Measurements from ENCODE around the gene SAMD4A. TPM values are rescaled to one million over a fixed set of nuclear protein-coding genes. Genes with fewer than 3 reads are reported as not detected.
A peak's percentile ranks its signal among the peaks of the same experiment; 100 is the strongest.

The SAMD4A gene
- total RNA-seq, 1 donor from 2014 or later, result 57.0 TPM

DNA sequence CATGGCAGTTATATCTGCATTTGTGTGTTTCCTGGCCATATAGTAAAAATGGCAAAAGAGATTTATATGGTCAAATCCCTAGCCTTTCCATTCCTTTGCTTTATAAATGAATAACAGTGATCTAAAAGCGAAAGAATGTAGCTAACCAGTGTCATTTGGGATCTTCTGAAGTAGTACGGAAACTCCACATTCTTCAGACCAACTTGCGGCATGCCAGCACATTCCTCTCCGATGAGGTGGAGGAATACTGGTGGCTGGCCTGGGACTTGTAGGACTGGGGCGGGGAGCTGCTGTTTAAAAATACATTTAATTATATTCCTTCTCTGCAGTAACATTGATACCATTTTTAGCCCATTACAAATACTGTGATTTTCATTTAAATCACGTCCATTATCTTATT is 85.3 kb downstream of the SAMD4A start:
- H3K4me1 Mint-ChIP-seq (ENCODE audit: low read depth), result peaks cover 28% of the 10 kb centered on the region
- no peak overlapping the region for H3K27ac Mint-ChIP-seq (ENCODE audit: unreplicated experiment)
- H3K9me3 Mint-ChIP-seq (ENCODE audit: low read depth), result no peaks in the 10 kb centered on the region
- TF ChIP-seq, protein P1, sequence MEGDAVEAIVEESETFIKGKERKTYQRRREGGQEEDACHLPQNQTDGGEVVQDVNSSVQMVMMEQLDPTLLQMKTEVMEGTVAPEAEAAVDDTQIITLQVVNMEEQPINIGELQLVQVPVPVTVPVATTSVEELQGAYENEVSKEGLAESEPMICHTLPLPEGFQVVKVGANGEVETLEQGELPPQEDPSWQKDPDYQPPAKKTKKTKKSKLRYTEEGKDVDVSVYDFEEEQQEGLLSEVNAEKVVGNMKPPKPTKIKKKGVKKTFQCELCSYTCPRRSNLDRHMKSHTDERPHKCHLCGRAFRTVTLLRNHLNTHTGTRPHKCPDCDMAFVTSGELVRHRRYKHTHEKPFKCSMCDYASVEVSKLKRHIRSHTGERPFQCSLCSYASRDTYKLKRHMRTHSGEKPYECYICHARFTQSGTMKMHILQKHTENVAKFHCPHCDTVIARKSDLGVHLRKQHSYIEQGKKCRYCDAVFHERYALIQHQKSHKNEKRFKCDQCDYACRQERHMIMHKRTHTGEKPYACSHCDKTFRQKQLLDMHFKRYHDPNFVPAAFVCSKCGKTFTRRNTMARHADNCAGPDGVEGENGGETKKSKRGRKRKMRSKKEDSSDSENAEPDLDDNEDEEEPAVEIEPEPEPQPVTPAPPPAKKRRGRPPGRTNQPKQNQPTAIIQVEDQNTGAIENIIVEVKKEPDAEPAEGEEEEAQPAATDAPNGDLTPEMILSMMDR (IDR thresholded peaks at IDR 0.05), result no peak
- H3K27me3 Mint-ChIP-seq (ENCODE audit: low read depth), result no peaks in the 10 kb centered on the region
- DNase-seq (ENCODE audit: low spot score), result no peak
- H3K4me3 Mint-ChIP-seq (ENCODE audit: unreplicated experiment), result peak overlapping the region; percentile 74
- no peaks in the 10 kb centered on the region for H3K36me3 Mint-ChIP-seq (ENCODE audit: low read depth)

DNA sequence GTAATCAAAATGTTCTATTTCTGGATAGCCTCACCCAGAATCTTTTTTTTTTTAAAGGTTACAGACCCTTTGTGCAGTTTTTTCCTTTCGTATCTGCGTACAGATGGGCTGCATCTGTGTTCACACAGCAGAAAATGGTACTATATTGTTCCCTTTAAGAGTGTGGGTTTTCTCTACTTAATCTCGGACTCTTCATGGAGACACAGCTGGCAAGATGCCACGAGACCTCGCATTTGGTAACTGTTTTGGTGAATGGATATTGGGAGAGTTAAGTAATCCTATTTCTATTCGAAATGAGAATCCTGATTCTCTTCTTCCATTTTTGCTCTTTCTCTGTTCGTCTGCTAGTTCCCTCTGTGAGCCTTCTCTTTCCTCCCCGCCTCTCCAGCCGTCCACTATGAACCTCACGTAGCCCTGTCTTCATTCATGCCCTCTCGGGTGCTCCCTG is 85.7 kb downstream of the SAMD4A start:
- H3K9me3 Mint-ChIP-seq (ENCODE audit: low read depth), result no peaks in the 10 kb centered on the region
- peak overlapping the region; percentile 74 for H3K4me3 Mint-ChIP-seq (ENCODE audit: unreplicated experiment)
- TF ChIP-seq, protein P1 (IDR thresholded peaks at IDR 0.05), result no peak
- H3K4me1 Mint-ChIP-seq (ENCODE audit: low read depth), result peaks cover 28% of the 10 kb centered on the region
- H3K27me3 Mint-ChIP-seq (ENCODE audit: low read depth), result no peaks in the 10 kb centered on the region
- H3K27ac Mint-ChIP-seq (ENCODE audit: unreplicated experiment), result no peak overlapping the region
- no peaks in the 10 kb centered on the region for H3K36me3 Mint-ChIP-seq (ENCODE audit: low read depth)
- no peak for DNase-seq (ENCODE audit: low spot score)

DNA sequence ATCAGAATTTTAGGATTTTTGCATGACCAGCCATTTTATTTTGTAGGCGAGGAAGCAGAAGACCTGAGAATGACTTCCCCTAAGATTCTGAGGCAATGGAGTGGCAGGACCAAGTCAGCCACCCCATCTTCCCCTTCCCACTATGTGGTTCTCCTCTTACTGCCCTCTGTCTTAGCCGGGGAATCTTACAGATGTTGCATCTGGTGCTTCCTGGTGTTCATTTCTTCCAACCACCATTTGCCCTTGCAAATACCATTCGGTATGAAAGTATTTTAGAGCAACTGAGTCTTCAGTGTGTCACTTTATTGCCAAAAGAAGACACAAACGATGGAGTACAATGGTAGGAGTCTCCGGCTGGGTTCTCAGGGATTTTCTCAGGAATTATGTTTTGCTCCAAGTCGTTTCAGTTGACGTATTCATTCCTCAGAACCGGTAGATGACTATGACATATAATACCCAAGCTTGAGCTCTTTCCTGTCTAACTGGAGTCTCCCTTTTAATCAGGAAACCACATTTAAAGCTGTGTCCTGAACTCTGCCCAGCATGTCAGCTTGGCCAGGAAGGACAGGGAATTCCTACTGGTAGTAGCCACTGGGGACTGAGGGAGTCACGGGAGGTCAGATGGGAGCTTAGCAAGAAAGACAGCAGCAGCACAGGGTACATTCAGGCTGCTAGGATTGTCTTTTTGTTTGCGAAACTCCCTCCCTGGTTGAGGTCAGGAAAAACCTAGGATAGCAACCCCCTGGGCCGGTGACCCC is 87.0 kb downstream of the SAMD4A start:
- Mint-ChIP-seq H3K9me3 (ENCODE audit: low read depth) (no peaks in the 10 kb centered on the region), H3K27me3 (ENCODE audit: low read depth) (no peaks in the 10 kb centered on the region), H3K27ac (ENCODE audit: unreplicated experiment) (peak overlapping the region; percentile 96), H3K36me3 (ENCODE audit: low read depth) (no peaks in the 10 kb centered on the region), H3K4me3 (ENCODE audit: unreplicated experiment) (peak overlapping the region; percentile 41), H3K4me1 (ENCODE audit: low read depth) (peaks cover 28% of the 10 kb centered on the region)
- DNase-seq (ENCODE audit: low spot score), result no peak
- TF ChIP-seq, protein P1 (IDR thresholded peaks at IDR 0.05), result peak; percentile 19

DNA sequence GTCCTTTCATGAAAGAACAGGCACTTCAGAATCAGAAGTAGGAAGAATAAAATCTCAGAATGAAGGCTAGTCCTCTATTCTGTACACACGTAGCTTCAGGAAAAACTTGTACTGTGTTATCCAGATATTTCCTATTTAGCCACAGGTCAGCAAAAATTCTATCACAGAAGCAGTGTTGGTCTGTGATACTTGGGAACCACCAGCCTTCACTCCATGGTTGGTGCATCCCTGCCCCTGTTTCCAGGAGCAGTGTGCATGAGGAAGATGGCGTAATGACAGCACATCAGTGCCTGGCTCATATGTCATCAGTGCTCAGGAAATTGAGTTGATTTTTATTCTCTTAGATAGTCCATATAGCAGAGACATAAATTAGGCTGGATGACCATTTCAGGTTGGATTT is 87.7 kb downstream of the SAMD4A start:
- Mint-ChIP-seq H3K4me1 (ENCODE audit: low read depth) (peaks cover 28% of the 10 kb centered on the region), H3K36me3 (ENCODE audit: low read depth) (no peaks in the 10 kb centered on the region), H3K27ac (ENCODE audit: unreplicated experiment) (peak overlapping the region; percentile 96)

DNA sequence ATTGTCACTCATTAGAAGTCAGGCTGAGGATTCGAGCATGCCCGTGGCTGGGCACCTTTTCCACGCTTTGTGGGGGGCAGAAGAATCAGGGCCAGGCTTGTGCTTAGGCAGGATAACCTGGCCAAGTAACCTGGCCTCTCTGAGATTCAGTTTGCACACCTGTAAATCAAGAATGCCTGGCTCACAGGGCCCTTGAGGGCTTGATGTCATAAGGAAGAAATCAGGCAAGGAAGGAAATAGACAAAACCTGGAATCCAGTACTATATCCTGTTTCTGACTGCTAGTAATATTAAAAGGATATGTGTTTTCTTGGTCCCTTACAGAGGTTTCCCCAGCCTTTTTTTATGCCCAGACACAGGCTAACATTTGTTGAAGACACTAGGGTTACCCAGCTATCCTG is 91.9 kb downstream of the SAMD4A start:
- H3K27ac Mint-ChIP-seq (ENCODE audit: unreplicated experiment), result no peak overlapping the region
- TF ChIP-seq, protein P1 (IDR thresholded peaks at IDR 0.05), result no peak

More for the DNA sequence above, 87.7 kb downstream of the SAMD4A start:
- H3K4me3 Mint-ChIP-seq (ENCODE audit: unreplicated experiment), result peak overlapping the region; percentile 40
- TF ChIP-seq, protein P1 (IDR thresholded peaks at IDR 0.05), result no peak
- H3K27me3 Mint-ChIP-seq (ENCODE audit: low read depth), result no peaks in the 10 kb centered on the region
- no peaks in the 10 kb centered on the region for H3K9me3 Mint-ChIP-seq (ENCODE audit: low read depth)
- DNase-seq (ENCODE audit: low spot score), result no peak

More for the DNA sequence above, 91.9 kb downstream of the SAMD4A start:
- peaks cover 24% of the 10 kb centered on the region for H3K4me1 Mint-ChIP-seq (ENCODE audit: low read depth)
- H3K9me3 Mint-ChIP-seq (ENCODE audit: low read depth), result no peaks in the 10 kb centered on the region
- H3K27me3 Mint-ChIP-seq (ENCODE audit: low read depth), result no peaks in the 10 kb centered on the region
- H3K4me3 Mint-ChIP-seq (ENCODE audit: unreplicated experiment), result no peak overlapping the region
- no peaks in the 10 kb centered on the region for H3K36me3 Mint-ChIP-seq (ENCODE audit: low read depth)
- no peak for DNase-seq (ENCODE audit: low spot score)

Data from chondrocyte (in vitro differentiated cells).